Activated CD8-positive, alpha-beta memory T cell treated with anti-CD3 and anti-CD28 coated beads, Interleukin-2, amount 50 U/mL, for 48 hours (primary cell): ENCODE results near the gene FAM3B.

Source experiments
- DNase-seq: peaks from one replicate; pipeline ENCODE4 v3.0.0-alpha.2; 2020

The FAM3B gene

GRCh38 chr21:41321211-41321907 lies 4.8 kb downstream of the FAM3B start:
- no peak for DNase-seq

- no peak for DNase-seq
Measured at GRCh38 chr21:41321908-41322495, 5.4 kb downstream of the FAM3B start.

GRCh38 chr21:41322496-41323382 lies 6.1 kb downstream of the FAM3B start:
- DNase-seq: no peak

GRCh38 chr21:41325138-41325912 lies 8.7 kb downstream of the FAM3B start:
- DNase-seq: no peak

- DNase-seq: no peak
Measured at GRCh38 chr21:41326414-41327080, 9.9 kb downstream of the FAM3B start.

GRCh38 chr21:41327753-41328152 lies 11.2 kb downstream of the FAM3B start:
- no peak for DNase-seq

- no peak for DNase-seq
Measured at GRCh38 chr21:41328660-41329607, 12.3 kb downstream of the FAM3B start.

GRCh38 chr21:41333752-41334151 lies 17.2 kb downstream of the FAM3B start:
- DNase-seq: no peak

- no peak for DNase-seq
Measured at GRCh38 chr21:41337515-41337914, 20.9 kb downstream of the FAM3B start.

GRCh38 chr21:41338455-41338854 lies 21.9 kb downstream of the FAM3B start:
- no peak for DNase-seq

- no peak for DNase-seq
Measured at GRCh38 chr21:41342035-41342434, 25.4 kb downstream of the FAM3B start.

GRCh38 chr21:41344146-41344545 lies 27.5 kb downstream of the FAM3B start:
- DNase-seq: no peak

GRCh38 chr21:41345356-41345755 lies 28.8 kb downstream of the FAM3B start:
- no peak for DNase-seq

- DNase-seq: no peak
Measured at GRCh38 chr21:41345934-41346685, 29.5 kb downstream of the FAM3B start.

GRCh38 chr21:41346758-41347157 lies 30.2 kb downstream of the FAM3B start:
- no peak for DNase-seq

- no peak for DNase-seq
Measured at GRCh38 chr21:41348434-41348833, 31.8 kb downstream of the FAM3B start.

GRCh38 chr21:41349126-41349525 lies 32.5 kb downstream of the FAM3B start:
- DNase-seq: no peak

GRCh38 chr21:41349619-41350390 lies 33.2 kb downstream of the FAM3B start:
- DNase-seq: no peak

- no peak for DNase-seq
Measured at GRCh38 chr21:41350436-41351155, 34.0 kb downstream of the FAM3B start.
